K562 (cell line): Measurements from ENCODE around the gene RNU6-9.

Source experiments
- CTCF ChIP-seq, 3 experiments: IDR thresholded peaks in 2 of 3; conservative IDR thresholded peaks in 1 of 3; 2 replicates each; pipeline ENCODE4 v1.5.1; 2011 to 2012; ENCODE audit warnings: low read length in 3 of 3, mild to moderate bottlenecking in 3 of 3, control low read depth in 2 of 3, improper control_type of control experiment in 1 of 3, inconsistent platforms in 1 of 3, low read depth in 1 of 3, mixed read lengths in 1 of 3, moderate library complexity in 1 of 3; ENCODE audit not compliant: insufficient read depth in 2 of 3
- DNMT1 ChIP-seq: fragments of 450-650 bp; IDR thresholded peaks from 2 replicates; pipeline ENCODE4 v1.6.1; 2016; ENCODE audit warnings: antibody characterized with exemption, mild to moderate bottlenecking
- EZH2 ChIP-seq: IDR thresholded peaks from 2 replicates; pipeline ENCODE4 v1.6.1; 2012; ENCODE audit warnings: low read depth, mild to moderate bottlenecking, inconsistent platforms, low read length, borderline replicate concordance
- FOXO4 ChIP-seq: fragments of 450-650 bp; formaldehyde crosslinking; IDR thresholded peaks from 2 replicates; pipeline ENCODE4 v1.4.0; 2020; ENCODE audit warnings: mild to moderate bottlenecking, moderate library complexity
- KDM1A ChIP-seq, 2 experiments: fragments of 450-650 bp; IDR thresholded peaks; 2 replicates each; pipeline ENCODE4 v1.6.1; 2016; ENCODE audit warnings: mild to moderate bottlenecking in 2 of 2
- SP1 ChIP-seq: sonication (generic); formaldehyde crosslinking; IDR thresholded peaks from 2 replicates; pipeline ENCODE4 v1.8.1; 2022; ENCODE audit warnings: mild to moderate bottlenecking, missing genetic modification reagents
- TOE1 ChIP-seq, 2 experiments: fragments of 450-650 bp in 1 of 2; sonication (generic) in 1 of 2; formaldehyde crosslinking in 1 of 2; IDR thresholded peaks; 2 replicates each; pipeline versions ENCODE4 v1.7.1 to v1.8.0; 2016 to 2022; ENCODE audit warnings: borderline replicate concordance in 2 of 2, mild to moderate bottlenecking in 2 of 2, antibody characterized with exemption in 1 of 2, inconsistent platforms in 1 of 2, low read depth in 1 of 2, missing genetic modification reagents in 1 of 2, moderate library complexity in 1 of 2
- ZBTB1 ChIP-seq: sonication (generic); formaldehyde crosslinking; IDR thresholded peaks from 2 replicates; pipeline ENCODE4 v1.8.1; 2023; ENCODE audit warnings: missing genetic modification reagents, low read depth, mild to moderate bottlenecking, borderline replicate concordance
- ZNF384 ChIP-seq: IDR thresholded peaks from 2 replicates; pipeline ENCODE4 v1.6.1; 2012; ENCODE audit warnings: low read depth, low read length, improper control_type of control experiment

- TF ChIP-seq TOE1 (IDR thresholded peaks at IDR 0.05; ENCODE audit: borderline replicate concordance) (no peak), TOE1 (CRISPR knock-in tag; IDR thresholded peaks at IDR 0.05; ENCODE audit: borderline replicate concordance, low read depth) (0 out of 2 replicates have a peak, but pooled peaks have one; percentile 14), ZBTB1 (CRISPR knock-in tag) (no peak), ZNF384 (no peak), KDM1A (IDR thresholded peaks at IDR 0.05) (no peak), CTCF (IDR thresholded peaks at IDR 0.05 in 2 of 3, conservative IDR thresholded peaks at IDR 0.05 in 1 of 3; ENCODE audit: insufficient read depth in 2 of 3, low read depth in 1 of 3, low read length in 3 of 3) (no peak), FOXO4 (CRISPR knock-in tag) (no peak), EZH2 (no peak), SP1 (CRISPR knock-in tag) (no peak), DNMT1 (no peak)
Observed at GRCh38 chr19:867855-868457, 25.3 kb upstream of the RNU6-9 start.
